ENCODE measurements around the gene DDB1.

Gene DDB1

DNA sequence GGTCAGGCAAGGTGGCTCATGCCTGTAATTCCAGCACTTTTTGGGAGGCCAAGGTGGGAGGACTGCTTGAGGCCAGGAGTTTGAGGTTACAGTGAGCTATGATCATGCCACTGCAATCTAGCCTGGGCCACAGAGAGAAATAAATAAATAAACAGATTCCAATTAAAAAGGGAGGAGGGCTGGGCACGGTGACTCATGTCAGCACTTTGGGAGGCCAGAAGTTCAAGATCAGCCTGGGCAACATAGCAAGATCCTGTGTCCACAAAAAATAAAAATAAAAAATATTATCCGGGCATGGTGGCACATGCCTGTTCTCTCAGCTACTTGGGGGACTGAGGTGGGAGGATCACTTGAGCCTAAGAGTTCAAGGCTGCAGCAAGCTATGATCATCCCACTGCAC is 21.3 kb upstream of the DDB1 start:
- no peak for DNase-seq

DNA sequence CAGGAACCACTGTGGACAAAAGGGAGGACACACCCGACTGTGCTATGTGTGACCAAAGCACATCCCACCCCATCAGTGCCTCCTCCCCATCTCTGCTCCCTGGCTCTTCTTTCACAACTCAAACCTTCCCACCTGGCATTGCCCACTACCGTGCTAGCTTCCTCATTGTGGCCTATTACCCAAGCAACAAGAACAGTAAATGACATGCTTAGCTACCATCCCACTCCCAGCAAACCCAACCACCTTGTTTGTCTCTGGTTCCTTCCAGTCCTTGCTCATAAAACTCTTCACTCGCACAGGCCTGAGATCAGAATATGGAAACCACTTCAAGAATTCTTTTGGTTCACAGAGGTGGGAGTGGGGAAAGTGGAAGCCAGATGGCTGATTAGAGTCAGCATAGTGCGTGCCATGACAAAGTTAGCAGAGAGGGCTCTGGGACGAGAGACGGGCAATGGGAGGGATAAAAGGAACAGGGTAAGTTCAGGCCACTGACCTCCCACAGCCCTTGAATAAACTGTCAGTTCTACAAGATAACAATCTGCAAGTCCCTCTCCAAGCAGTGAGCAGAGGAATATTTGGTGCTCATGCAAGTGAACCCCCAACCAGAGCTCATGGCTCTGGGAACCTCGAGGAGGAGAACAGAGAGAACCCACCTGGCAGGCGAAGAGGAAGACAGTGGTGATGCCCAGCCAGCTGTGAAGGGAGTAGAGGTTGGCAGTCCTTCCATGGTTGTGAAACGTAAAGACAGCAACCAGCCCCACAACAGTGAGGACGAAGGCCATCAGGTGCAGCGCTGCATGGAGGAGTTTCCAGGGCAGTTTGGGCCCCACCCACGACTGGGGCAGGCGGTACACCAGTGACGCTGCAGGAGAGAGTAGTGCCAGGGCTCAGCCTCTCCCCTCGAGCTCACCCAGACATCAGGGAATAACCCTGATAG is 20.5 kb upstream of the DDB1 start:
- no peak for DNase-seq

DNA sequence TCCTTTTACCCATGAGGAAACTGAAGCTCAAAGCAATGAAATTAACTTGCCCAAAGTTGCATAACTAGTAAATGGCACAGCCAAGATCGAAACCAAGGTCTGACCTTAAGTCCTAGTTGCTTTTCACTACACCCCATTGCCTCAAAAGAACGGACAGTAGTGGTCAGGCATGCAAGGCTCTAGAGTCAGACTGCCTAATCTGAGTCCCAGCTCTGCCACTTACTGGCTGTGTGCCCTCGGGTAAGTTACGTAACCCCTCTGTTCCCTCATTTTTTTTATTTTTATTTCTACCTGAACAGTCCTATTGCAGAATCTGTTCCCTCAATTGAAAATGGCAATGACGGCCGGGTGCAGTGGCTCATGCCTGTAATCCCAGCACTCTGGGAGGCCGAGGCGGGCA is 19.1 kb upstream of the DDB1 start:
- no peak for DNase-seq

DNA sequence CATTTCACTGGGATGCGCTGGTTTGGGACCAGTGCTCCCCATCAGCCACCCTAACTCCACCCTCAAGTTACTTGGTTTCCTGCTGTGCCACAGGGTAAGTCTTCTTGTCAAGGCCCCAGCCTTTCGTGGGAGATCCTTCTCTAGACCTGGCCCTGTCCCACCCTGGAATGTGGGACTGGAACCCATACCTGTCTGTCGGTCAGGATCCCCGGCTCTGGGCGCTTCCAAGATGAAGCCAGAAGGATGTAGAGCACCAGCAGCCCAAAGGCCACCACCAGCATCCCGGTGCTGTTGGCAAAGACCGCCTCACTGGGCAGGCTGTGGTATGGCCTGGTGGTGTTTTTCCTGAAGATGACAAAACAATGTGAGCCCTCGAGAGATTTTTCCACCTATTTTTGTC is 17.9 kb upstream of the DDB1 start:
- no peak for DNase-seq

DNA sequence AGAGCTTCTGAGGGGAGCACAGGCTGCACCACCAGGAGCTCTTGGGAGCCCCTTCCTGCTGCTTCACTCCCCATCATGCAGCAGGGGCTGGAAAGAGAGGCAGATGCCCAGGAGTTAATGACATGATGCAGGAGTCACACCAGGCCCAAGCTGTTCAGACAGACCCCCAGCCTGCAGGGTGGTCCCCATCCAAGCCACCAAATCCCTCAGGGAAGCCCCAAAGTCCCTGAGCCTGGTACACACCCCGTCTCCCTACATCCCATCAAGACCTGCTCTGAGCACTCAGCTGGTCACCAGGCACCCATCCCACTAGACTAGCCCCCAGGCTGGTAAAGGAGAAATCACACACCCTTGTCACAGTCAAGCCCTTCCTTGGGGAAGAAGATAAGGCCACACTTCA is 17.4 kb upstream of the DDB1 start:
- no peak for DNase-seq

DNA sequence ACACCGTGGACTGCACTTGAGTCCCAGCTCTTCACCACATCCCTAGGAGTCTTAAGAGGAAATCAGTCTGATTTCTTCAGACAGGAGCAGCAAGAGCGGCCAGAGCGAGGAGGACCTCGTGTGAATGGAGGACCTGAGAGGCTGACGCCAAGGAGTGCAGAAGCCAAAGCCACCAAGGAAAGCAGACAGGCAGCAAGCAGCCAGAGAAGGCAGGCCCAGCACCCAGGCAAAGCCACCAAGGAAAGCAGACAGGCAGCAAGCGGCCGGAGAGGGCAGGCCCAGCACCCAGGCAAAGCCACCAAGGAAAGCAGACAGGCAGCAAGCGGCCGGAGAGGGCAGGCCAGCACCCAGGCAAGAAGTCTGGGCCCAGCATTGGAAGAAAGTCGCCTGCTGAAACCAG is 17.0 kb upstream of the DDB1 start:
- DNase-seq = no peak

DNA sequence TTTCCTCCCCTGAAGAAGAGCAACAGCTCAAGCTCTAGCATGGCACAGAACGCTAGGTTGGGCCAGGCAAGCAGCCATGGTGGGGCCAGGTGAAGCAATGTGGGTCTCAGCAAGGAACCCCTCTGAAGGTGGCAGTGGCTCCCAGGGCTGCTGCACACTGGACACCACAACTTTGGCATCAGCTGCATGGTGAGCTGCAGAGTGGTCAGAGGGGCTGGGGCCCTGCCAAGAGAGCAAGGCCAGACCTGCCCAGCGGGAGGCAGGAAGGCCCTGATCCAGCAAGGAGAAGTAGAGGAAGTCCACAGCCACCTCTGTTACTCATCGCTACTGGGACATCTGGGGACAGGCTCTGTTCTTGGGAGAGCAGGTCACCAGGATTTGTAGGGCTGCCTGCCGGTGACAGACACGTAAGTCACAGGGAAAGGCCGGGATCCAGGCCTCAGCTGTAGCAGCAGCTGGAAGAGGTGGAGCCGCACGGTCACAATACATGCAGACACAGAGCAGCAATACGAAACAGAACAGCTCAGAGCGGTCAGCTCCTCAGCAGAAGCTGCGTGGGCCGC is 16.4 kb upstream of the DDB1 start:
- no peak for DNase-seq

DNA sequence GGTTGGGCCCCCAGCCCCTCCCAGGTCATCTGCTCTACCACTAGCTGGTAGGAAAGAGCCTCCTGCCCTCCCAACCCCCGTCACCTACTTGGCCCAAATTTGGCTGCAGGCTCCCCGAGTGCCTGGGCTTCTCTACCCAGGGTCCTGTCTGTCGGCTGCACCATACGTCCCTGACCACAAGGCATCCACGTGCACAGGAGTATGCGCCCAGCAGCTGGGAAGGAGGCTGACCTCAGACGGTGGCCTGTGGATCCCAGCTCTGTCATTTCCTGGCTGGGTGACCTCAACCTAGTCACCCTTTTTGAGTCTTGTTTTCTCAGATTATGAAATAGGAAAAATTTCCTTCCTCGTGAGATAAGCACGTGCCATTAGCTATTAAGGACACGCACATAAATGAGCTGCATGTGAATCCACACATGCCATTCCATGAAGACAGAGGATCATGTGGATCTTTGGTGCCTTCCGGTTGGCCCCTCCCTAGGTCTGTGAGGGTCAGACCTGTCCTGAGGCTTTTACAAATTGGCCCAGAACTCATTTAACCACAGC is 15.1 kb upstream of the DDB1 start:
- DNase-seq = no peak

DNA sequence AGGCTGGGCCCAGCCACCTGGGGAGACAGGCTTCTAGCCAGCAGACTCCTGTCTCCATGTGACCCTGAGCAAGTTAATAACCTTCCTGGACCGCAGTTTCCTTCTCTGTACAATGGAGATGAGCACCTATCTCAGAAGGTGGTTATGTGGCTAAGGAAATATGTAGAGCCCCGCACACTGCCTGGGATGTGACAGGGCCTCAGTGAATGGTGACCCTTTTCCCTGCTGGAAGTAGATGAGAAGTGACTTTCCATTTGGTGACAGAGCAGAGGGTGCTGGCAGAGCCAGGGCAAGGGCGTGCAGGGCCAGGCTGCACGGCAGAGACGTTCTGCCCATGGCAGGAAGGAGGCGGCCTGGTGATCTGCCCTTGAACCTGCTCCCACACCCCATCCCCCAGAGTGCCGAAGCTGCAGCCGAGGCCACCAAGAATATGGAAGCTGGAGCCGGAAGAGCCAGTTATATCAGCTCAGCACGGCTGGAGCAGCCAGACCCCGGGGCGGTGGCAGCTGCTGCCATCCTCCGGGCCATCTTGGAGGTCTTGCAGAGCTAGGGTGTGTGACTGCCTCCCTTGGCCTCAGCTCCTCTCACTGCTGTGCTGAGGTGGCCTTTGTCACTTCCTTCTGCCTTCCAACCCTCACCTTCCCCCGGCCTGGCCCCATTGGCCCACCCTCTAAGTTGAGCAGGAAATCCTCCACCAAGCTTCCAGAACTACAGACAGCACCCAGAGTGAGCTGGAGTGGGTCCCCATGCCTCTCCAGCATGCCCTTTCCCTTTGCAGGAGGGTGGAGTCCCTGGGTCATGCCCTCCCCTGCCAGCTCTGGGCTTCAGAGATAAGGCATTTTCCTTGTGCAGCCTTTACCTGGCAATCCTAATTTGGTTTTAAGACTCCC is 13.3 kb upstream of the DDB1 start:
- DNase-seq = no peak

DNA sequence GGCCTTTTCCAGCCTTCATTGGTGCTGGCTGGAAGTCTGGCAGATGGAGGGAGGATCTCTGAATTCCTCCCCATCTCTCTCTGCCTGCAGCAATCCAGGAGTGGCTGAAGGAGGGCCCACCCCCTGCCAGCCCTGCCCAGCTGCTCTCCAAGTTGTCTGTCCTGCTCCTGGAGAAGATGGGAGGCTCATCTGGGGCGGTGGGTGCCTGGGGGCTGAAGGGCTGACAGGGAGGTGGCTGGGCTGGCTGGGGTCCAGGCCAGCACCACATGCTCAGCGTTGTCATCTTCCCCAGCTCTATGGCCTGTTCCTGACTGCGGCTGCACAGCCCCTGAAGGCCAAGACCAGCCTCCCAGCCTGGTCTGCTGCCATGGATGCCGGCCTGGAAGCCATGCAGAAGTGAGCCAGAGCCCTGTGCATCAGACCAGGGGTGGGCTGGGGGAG is 12.3 kb upstream of the DDB1 start:
- no peak for DNase-seq

DNA sequence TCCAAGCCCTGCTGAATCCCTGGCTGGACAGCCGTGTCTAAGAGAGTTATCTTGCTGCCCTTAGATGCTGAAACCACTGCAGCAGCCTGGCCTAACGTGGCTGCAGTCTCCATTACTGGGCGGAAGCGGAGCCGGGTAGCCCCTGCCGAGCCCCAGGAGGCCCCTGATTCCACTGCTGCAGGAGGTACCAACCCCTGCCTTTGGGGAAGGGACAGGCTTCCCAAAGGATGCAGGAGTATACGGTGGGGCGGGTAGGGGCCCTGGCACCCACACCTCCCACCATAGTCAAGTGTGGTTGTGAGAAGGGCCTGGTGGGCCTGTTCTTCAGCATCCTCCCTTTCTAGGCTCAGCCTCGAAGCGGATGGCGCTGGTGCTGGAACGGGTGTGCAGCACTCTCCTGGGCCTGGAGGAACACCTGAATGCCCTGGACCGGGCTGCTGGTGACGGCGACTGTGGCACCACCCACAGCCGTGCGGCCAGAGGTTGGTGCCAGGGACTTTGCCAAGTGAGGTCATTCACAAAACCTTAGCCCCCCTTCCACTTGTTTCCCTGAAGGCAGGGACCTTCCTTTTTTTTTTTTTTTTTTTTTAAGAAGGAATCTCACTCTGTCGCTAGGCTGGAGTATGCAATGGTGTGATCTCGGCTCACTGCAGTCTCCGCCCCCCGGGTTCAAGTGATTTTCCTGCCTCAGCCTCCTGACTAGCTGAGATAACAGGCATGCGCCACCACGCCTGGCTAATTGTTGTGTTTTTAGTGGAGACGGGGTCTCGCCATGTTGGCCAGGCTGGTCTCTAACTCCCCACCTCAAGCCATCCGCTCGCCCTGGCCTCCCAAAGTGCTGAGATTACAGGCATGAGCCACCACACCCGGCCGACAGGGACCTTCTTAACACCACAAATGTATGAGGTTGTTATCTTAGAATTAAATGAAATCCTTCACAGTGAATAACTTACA is 11.2 kb upstream of the DDB1 start:
- no peak for DNase-seq

DNA sequence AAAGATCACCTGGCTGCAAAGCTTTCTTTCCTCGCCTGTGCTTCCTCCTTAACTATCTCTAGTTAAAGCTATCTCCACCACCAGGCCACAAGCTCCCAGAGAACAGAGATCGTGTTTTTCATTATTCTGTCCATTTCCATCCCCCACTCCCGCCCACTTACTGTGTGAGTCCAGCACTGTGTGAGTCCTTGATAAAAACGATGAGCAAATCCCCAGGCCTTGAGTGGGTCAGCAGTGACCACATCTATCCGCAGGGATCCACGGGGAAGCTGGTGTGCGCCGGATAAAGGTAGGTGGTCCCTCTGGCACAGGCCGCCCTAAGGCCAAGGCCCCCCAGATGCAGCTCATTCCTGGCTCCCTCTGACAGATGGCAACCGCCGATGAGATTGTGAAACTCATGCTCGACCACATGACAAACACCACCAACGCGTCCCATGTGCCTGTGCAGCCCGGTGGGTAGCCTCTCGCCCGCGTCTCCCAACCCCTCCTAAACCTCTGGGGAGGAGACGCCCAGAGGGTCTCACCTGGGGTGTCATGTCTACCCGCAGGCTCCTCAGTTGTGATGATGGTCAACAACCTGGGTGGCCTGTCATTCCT is 9.4 kb upstream of the DDB1 start:
- DNase-seq = no peak

DNA sequence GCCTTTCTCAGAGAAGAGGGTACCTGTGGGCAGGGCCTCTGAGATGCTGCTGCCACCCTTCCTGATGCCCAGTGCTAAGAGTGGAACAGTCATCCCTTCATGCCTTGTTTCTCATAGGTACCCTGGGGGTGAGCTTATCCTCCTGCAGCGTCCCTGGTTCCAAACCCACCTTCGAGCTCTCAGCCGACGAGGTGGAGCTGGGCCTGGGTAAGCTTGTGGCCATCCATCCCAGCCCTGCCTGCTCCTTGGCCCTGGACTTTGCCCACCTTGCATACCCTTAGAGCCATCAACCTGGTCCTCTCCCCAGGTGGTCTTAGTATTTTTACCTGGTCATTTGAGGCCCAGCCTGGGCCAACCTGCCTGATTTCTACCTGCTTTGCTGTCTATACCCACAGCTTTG is 8.8 kb upstream of the DDB1 start:
- no peak for DNase-seq

DNA sequence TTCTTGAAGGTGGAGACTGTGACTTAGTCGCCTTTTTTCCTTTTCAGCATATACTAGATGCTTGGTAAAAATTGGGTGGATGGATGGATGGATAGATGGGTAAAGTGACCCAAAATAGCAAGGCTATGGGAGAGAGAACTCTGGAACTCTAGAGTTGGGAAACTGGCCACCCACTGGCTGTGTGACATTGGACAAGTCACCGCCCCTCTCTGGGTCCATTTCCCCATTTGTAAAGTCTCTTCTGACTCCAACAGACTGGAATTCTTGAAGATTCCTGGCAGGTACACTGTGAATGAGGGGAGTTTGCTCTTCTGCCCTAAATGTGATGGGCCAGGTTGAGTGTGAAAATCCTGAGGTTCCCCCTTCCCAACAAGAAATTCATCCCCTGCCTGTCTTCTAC is 8.1 kb upstream of the DDB1 start:
- DNase-seq = no peak

DNA sequence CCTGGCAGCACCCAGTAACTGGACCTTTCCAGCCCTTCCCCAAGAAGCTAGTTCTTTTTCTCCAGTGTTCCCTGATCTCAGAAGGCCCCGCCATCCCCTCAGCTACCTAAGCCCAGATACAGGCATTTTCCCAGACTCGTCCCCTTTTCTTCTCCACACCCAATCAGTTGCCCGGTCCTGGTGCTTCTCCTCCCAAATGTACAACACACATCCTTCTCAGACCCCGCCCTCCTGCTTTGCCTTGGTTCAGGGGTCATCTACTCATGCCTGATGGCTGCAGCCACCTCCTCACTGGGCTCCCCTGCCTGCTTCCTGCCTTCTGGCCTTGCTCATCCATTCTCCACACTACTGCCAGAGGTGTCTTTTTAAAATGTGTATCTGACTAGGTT is 6.6 kb upstream of the DDB1 start:
- DNase-seq = no peak

DNA sequence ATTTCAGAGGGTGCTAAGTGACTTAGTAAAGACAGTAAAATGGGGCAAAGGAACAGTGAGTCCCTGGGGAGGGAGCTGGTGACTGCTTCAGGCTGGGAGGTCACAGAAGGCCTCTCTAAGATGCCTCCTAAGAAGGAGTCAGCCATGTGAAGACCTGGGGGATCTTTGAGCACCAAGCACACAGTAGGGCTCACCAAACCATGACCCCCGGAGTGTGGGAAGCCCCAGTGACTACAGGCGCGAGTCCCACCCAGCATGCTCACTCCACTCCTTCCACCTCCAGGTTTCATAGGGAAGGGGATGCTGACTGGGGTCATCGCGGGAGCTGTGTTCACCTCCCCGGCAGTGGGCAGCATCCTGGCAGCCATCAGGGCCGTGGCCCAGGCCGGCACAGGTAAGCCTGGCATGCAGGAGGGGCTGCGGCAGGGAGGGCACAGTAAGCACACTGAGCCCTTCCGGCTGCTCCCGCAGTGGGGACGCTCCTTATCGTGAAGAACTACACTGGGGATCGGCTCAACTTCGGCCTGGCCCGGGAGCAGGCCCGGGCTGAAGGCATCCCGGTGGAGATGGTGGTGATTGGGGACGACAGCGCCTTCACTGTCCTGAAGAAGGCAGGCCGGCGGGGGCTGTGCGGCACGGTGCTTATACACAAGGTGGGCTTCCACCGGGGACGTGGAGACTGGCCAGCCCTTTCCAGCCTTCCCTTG is 6.0 kb upstream of the DDB1 start:
- DNase-seq = no peak

DNA sequence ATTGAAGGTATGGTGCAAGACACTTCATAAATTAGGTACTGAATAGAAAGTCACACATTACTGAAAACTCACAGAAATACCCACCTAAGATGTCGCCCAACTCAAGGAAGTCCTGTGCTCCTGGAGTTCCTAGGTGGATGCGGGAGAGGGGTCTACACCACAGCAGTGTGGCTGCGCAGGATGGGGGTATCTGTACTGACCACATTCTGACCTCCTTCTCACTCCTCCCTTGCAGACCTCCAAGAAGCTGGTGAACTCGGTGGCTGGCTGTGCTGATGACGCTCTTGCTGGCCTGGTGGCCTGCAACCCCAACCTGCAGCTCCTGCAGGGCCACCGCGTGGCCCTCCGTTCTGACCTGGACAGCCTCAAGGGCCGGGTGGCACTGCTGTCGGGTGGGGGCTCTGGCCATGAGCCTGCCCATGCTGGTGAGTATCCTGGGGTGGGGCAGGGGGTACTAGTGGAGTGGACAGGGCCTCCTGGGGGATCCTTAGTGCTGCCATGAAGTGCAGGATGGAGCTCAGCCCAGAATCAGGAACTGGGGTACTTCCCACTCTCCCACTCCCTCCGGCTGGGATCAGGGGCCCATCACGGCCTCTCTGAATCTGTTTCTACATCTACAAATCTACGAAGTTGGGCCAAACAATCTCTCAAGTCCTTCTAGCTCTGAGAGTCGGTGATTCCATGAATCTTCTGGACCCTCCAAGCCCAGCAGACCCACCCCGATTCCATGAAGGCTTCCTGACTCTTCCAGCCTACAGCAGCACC is 5.0 kb upstream of the DDB1 start:
- DNase-seq = no peak

DNA sequence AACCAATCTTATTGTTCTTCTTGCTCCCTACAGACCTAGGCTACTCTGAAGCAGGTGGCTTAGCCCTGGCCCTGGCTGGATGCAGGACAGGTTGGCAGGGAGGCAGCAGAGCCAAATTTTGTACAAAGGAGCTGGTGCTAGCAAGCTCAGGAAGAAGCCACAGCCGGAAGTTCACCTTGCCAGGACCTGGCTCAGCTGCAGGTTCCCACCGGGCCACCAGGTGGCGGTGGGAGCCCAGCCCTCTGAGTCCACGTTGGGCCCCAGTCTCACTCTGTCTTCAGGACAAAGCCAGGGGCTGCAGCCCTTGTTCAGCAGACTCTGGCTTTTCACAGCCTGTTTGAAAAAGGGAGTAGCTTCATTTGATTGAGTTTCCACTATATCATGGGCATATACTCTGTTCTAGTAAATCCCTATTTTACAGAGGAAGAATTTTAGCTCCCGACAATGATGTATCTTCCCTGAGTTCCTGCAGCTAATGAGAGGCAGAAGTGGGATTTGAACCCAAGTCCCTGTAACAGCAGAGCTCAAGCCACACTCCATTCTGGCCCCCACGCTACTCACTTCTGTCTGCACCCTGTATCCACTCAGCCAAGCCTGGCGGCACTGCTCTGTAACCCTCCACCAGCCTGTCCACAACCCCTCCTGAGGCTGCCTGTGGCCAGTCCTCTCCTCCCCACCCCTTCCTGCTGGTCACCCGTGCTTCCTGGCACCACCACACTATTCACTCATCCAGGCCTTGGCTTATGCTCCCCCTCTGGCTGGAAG is 3.4 kb upstream of the DDB1 start:
- DNase-seq = peak; percentile 79

DNA sequence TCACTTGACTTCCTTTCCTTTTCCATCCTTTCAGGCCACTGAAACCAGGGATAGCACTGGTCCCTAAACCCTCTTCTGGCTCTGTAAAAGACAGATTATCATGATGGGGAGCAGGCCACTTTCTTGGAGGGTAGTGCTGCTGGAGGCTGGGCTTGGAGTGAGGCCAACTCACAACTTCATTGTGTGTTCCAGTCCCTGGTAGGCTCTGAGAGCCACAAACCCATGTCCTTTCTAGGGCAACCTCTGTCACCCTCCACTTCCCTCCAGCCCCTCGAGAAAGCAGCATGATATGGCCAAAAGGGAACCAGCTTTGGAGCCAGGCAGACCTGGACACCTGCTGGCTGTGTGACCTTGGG is 2.4 kb upstream of the DDB1 start:
- no peak for DNase-seq

All from NCI-H345 (cell line).